ENCODE data around the gene SMTN.
"Not testable (repeated sequence)": the region's sequence is repeated elsewhere in the genome, so short reads cannot be mapped to it uniquely, and the experiment has no call there.

Gene SMTN

GRCh38 chr22:31056986-31057599 is 24.0 kb upstream of the SMTN start:
- no peaks in the 10 kb centered on the region for H3K36me3 Mint-ChIP-seq (ENCODE audit: low read depth)
- no peaks in the 10 kb centered on the region for H3K27me3 Mint-ChIP-seq (ENCODE audit: low read depth)
- H3K27ac Mint-ChIP-seq, result no peak overlapping the region
- H3K4me1 Mint-ChIP-seq (ENCODE audit: low read depth), result no peaks in the 10 kb centered on the region
- DNase-seq (ENCODE audit: low spot score), result no peak
- H3K9me3 Mint-ChIP-seq, result no peaks in the 10 kb centered on the region
- no peak overlapping the region for H3K4me3 Mint-ChIP-seq

- H3K9me3 Mint-ChIP-seq; H3K36me3 Mint-ChIP-seq (ENCODE audit: low read depth); DNase-seq (ENCODE audit: low spot score); H3K27me3 Mint-ChIP-seq (ENCODE audit: low read depth); H3K27ac Mint-ChIP-seq; H3K4me1 Mint-ChIP-seq (ENCODE audit: low read depth); H3K4me3 Mint-ChIP-seq: not testable (repeated sequence)
These were observed 21.5 kb upstream of the SMTN start for GRCh38 chr22:31059663-31060062.

- Mint-ChIP-seq H3K9me3 (no peaks in the 10 kb centered on the region), H3K36me3 (ENCODE audit: low read depth) (no peaks in the 10 kb centered on the region), H3K4me3 (no peak overlapping the region), H3K4me1 (ENCODE audit: low read depth) (no peaks in the 10 kb centered on the region), H3K27ac (no peak overlapping the region), H3K27me3 (ENCODE audit: low read depth) (no peaks in the 10 kb centered on the region)
- no peak for DNase-seq (ENCODE audit: low spot score)
These were observed 18.4 kb upstream of the SMTN start for GRCh38 chr22:31062566-31063230.

GRCh38 chr22:31064369-31064768 is 16.7 kb upstream of the SMTN start:
- H3K9me3 Mint-ChIP-seq, result no peaks in the 10 kb centered on the region
- no peak for DNase-seq (ENCODE audit: low spot score)
- H3K4me1 Mint-ChIP-seq (ENCODE audit: low read depth), result no peaks in the 10 kb centered on the region
- no peak overlapping the region for H3K27ac Mint-ChIP-seq
- no peaks in the 10 kb centered on the region for H3K36me3 Mint-ChIP-seq (ENCODE audit: low read depth)
- no peaks in the 10 kb centered on the region for H3K27me3 Mint-ChIP-seq (ENCODE audit: low read depth)
- no peak overlapping the region for H3K4me3 Mint-ChIP-seq

GRCh38 chr22:31068970-31069369 is 12.1 kb upstream of the SMTN start:
- no peak for DNase-seq (ENCODE audit: low spot score)
- Mint-ChIP-seq H3K4me1 (ENCODE audit: low read depth) (no peaks in the 10 kb centered on the region), H3K9me3 (no peaks in the 10 kb centered on the region), H3K27me3 (ENCODE audit: low read depth) (peaks cover 3% of the 10 kb centered on the region), H3K36me3 (ENCODE audit: low read depth) (no peaks in the 10 kb centered on the region), H3K27ac (no peak overlapping the region), H3K4me3 (no peak overlapping the region)

GRCh38 chr22:31069691-31070314 is 11.3 kb upstream of the SMTN start:
- H3K4me1 Mint-ChIP-seq (ENCODE audit: low read depth); H3K36me3 Mint-ChIP-seq (ENCODE audit: low read depth); H3K9me3 Mint-ChIP-seq; H3K4me3 Mint-ChIP-seq; H3K27me3 Mint-ChIP-seq (ENCODE audit: low read depth); DNase-seq (ENCODE audit: low spot score); H3K27ac Mint-ChIP-seq: not testable (repeated sequence)

GRCh38 chr22:31073125-31073524 is 8.0 kb upstream of the SMTN start:
- not testable (repeated sequence) for H3K9me3 Mint-ChIP-seq

GRCh38 chr22:31073545-31074145 is 7.5 kb upstream of the SMTN start:
- not testable (repeated sequence) for H3K36me3 Mint-ChIP-seq (ENCODE audit: low read depth); H3K4me3 Mint-ChIP-seq; H3K9me3 Mint-ChIP-seq; H3K27ac Mint-ChIP-seq; H3K27me3 Mint-ChIP-seq (ENCODE audit: low read depth); DNase-seq (ENCODE audit: low spot score); H3K4me1 Mint-ChIP-seq (ENCODE audit: low read depth)

More at GRCh38 chr22:31073125-31073524, 8.0 kb upstream of the SMTN start:
- not testable (repeated sequence) for H3K4me3 Mint-ChIP-seq; H3K27me3 Mint-ChIP-seq (ENCODE audit: low read depth); DNase-seq (ENCODE audit: low spot score); H3K4me1 Mint-ChIP-seq (ENCODE audit: low read depth); H3K36me3 Mint-ChIP-seq (ENCODE audit: low read depth); H3K27ac Mint-ChIP-seq

- Mint-ChIP-seq H3K27me3 (ENCODE audit: low read depth) (peaks cover 3% of the 10 kb centered on the region), H3K4me3 (no peak overlapping the region), H3K36me3 (ENCODE audit: low read depth) (no peaks in the 10 kb centered on the region), H3K4me1 (ENCODE audit: low read depth) (peaks cover 7% of the 10 kb centered on the region), H3K27ac (no peak overlapping the region), H3K9me3 (no peaks in the 10 kb centered on the region)
- DNase-seq (ENCODE audit: low spot score), result no peak
These were observed 5.2 kb upstream of the SMTN start for GRCh38 chr22:31075961-31076360.

- no peak for DNase-seq (ENCODE audit: low spot score)
- Mint-ChIP-seq H3K9me3 (no peaks in the 10 kb centered on the region), H3K27me3 (ENCODE audit: low read depth) (peaks cover 3% of the 10 kb centered on the region), H3K4me1 (ENCODE audit: low read depth) (peaks cover 20% of the 10 kb centered on the region), H3K4me3 (no peak overlapping the region), H3K27ac (no peak overlapping the region), H3K36me3 (ENCODE audit: low read depth) (no peaks in the 10 kb centered on the region)
These were observed 3.4 kb upstream of the SMTN start for GRCh38 chr22:31077681-31078080.

GRCh38 chr22:31078389-31078788 is 2.7 kb upstream of the SMTN start:
- not testable (repeated sequence) for DNase-seq (ENCODE audit: low spot score); H3K36me3 Mint-ChIP-seq (ENCODE audit: low read depth); H3K9me3 Mint-ChIP-seq; H3K4me3 Mint-ChIP-seq; H3K27me3 Mint-ChIP-seq (ENCODE audit: low read depth)
- Mint-ChIP-seq H3K4me1 (ENCODE audit: low read depth) (peaks cover 26% of the 10 kb centered on the region), H3K27ac (peak overlapping the region; percentile 26)

GRCh38 chr22:31079095-31079642 is 1.9 kb upstream of the SMTN start:
- no peaks in the 10 kb centered on the region for H3K9me3 Mint-ChIP-seq
- H3K4me1 Mint-ChIP-seq (ENCODE audit: low read depth), result peaks cover 33% of the 10 kb centered on the region
- H3K4me3 Mint-ChIP-seq, result no peak overlapping the region
- H3K27me3 Mint-ChIP-seq (ENCODE audit: low read depth), result no peaks in the 10 kb centered on the region
- H3K36me3 Mint-ChIP-seq (ENCODE audit: low read depth), result peaks cover 3% of the 10 kb centered on the region
- H3K27ac Mint-ChIP-seq, result no peak overlapping the region
- no peak for DNase-seq (ENCODE audit: low spot score)

- peaks cover 3% of the 10 kb centered on the region for H3K36me3 Mint-ChIP-seq (ENCODE audit: low read depth)
- peaks cover 36% of the 10 kb centered on the region for H3K4me1 Mint-ChIP-seq (ENCODE audit: low read depth)
These were observed 812 bp upstream of the SMTN start for GRCh38 chr22:31080164-31080847.

More at GRCh38 chr22:31080164-31080847, 812 bp upstream of the SMTN start:
- Mint-ChIP-seq H3K9me3 (no peaks in the 10 kb centered on the region), H3K27ac (peak overlapping the region; percentile 79), H3K4me3 (peak overlapping the region; percentile 88), H3K27me3 (ENCODE audit: low read depth) (no peaks in the 10 kb centered on the region)
- DNase-seq (ENCODE audit: low spot score), result no peak
